H1 (cell line): Measurements from ENCODE around the gene CISD2. TPM values are rescaled to one million over a fixed set of nuclear protein-coding genes. Genes with fewer than 3 reads are reported as not detected.
A peak's percentile ranks its signal among the peaks of the same experiment; 100 is the strongest.

Experiments used
- CTCF ChIA-PET: fragments of 300-600 bp; sonication (Branson Sonifier 250); formaldehyde crosslinking; loops from one replicate; lab custom pipeline; 2021; ENCODE audit not compliant: partially characterized antibody; lab: Charles Lee
- POLR2A ChIA-PET: fragments of 300-600 bp; sonication (Branson Sonifier 250); formaldehyde crosslinking; loops from one replicate; lab custom pipeline; 2021; ENCODE audit warnings: inconsistent platforms; ENCODE audit not compliant: partially characterized antibody; lab: Charles Lee
- DNase-seq, 2 experiments: peaks; one replicate each; pipeline versions ENCODE4 v3.0.0 to v3.0.0-alpha.2; 2010 to 2022; ENCODE audit warnings: low spot score in 2 of 2, low read depth in 1 of 2, mixed read lengths in 1 of 2
- FAIRE-seq: peaks from 2 replicates; lab custom pipeline; 2011; peaks lifted over from hg19 to GRCh38; lab: Jason Lieb, UNC
- H2AFZ ChIP-seq: 2 replicates; pipeline ENCODE4 v1.8.1; 2012; ENCODE audit warnings: low read length, inconsistent platforms
- H2AK5ac ChIP-seq: 2 replicates; pipeline ENCODE4 v1.6.1; 2013; ENCODE audit warnings: low read depth, low read length
- H2BK120ac ChIP-seq: replicated peaks from 2 replicates; pipeline ENCODE3; 2013; ENCODE audit warnings: low read depth, low read length, inconsistent platforms
- H2BK12ac ChIP-seq: 2 replicates; pipeline ENCODE4 v1.6.1; 2013; ENCODE audit warnings: low read depth, low read length
- H2BK15ac ChIP-seq: 2 replicates; pipeline ENCODE4 v1.6.1; 2013; ENCODE audit warnings: low read length
- H2BK20ac ChIP-seq: 2 replicates; pipeline ENCODE4 v1.6.1; 2013; ENCODE audit warnings: low read length
- H2BK5ac ChIP-seq: 2 replicates; pipeline ENCODE4 v1.6.1; 2013; ENCODE audit warnings: low read depth, low read length
- H3K14ac ChIP-seq: 2 replicates; pipeline ENCODE4 v1.6.1; 2013; ENCODE audit warnings: inconsistent platforms; ENCODE audit not compliant: insufficient read length
- H3K18ac ChIP-seq: 2 replicates; pipeline ENCODE4 v1.6.1; 2013; ENCODE audit warnings: low read length; ENCODE audit errors: extremely low read depth
- H3K23ac ChIP-seq: 2 replicates; pipeline ENCODE4 v1.6.1; 2013; ENCODE audit warnings: inconsistent platforms; ENCODE audit not compliant: insufficient read length
- H3K23me2 ChIP-seq: 2 replicates; pipeline ENCODE4 v1.6.1; 2013; ENCODE audit warnings: low read depth, low read length
- H3K27ac ChIP-seq: 2 replicates; pipeline ENCODE4 v1.6.1; 2011; ENCODE audit warnings: low read depth, low read length, inconsistent platforms
- H3K27me3 ChIP-seq, 4 experiments: replicated peaks in 1 of 4; 1 replicate in 1 of 4; 2 replicates in 3 of 4; pipeline versions ENCODE4 v1.6.1 to v1.8.1; 2011 to 2013; ENCODE audit warnings: low read length in 3 of 4, mild to moderate bottlenecking in 3 of 4, inconsistent platforms in 2 of 4, mixed read lengths in 2 of 4, moderate library complexity in 1 of 4; ENCODE audit not compliant: control insufficient read depth in 3 of 4, insufficient read depth in 3 of 4; ENCODE audit errors: extremely low read depth in 1 of 4
- H3K36me3 ChIP-seq, 4 experiments: 2 replicates each; pipeline versions ENCODE4 v1.6.1 to v1.8.1; 2011 to 2013; ENCODE audit warnings: mild to moderate bottlenecking in 4 of 4, low read length in 3 of 4, moderate library complexity in 2 of 4, control low read depth in 1 of 4, inconsistent platforms in 1 of 4; ENCODE audit not compliant: insufficient read depth in 4 of 4, control insufficient read depth in 2 of 4
- H3K4ac ChIP-seq: replicated peaks from 2 replicates; pipeline ENCODE3; 2013; ENCODE audit warnings: low read length, low read depth, mixed read lengths, inconsistent platforms; ENCODE audit not compliant: insufficient read length
- H3K4me1 ChIP-seq, 4 experiments: replicated peaks in 1 of 4; 1 replicate in 1 of 4; 2 replicates in 3 of 4; pipeline versions ENCODE4 v1.6.1 to v1.8.1; 2011 to 2013; ENCODE audit warnings: low read length in 3 of 4, inconsistent platforms in 2 of 4, mixed read lengths in 1 of 4; ENCODE audit not compliant: insufficient read depth in 4 of 4, control insufficient read depth in 3 of 4
- H3K4me2 ChIP-seq, 2 experiments: 2 replicates each; pipeline versions ENCODE4 v1.6.1 to v1.8.1; 2011 to 2013; ENCODE audit warnings: low read depth in 2 of 2, low read length in 2 of 2, control low read depth in 1 of 2, inconsistent platforms in 1 of 2, mild to moderate bottlenecking in 1 of 2; ENCODE audit not compliant: insufficient read depth in 1 of 2
- H3K4me3 ChIP-seq, 4 experiments: fragments of 200-600, 300-600 bp in 1 of 4; sonication (generic), shearing (Covaris generic), sonication (Bioruptor Twin) in 1 of 4; 2 replicates each; pipeline versions ENCODE4 v1.5.1 to v1.8.1; 2011 to 2016; ENCODE audit warnings: low read length in 4 of 4, low read depth in 3 of 4, control low read depth in 2 of 4, inconsistent platforms in 2 of 4, mild to moderate bottlenecking in 2 of 4, mixed read lengths in 1 of 4, moderate library complexity in 1 of 4; ENCODE audit not compliant: insufficient read depth in 2 of 4; ENCODE audit errors: extremely low read depth in 1 of 4
- H3K56ac ChIP-seq: replicated peaks from 2 replicates; pipeline ENCODE3; 2013; ENCODE audit warnings: low read depth, mild to moderate bottlenecking, mixed read lengths, low read length, inconsistent platforms; ENCODE audit not compliant: insufficient read length
- H3K79me1 ChIP-seq: 2 replicates; pipeline ENCODE4 v1.6.1; 2013; ENCODE audit warnings: low read depth, low read length, control low read depth
- H3K79me2 ChIP-seq, 2 experiments: 2 replicates each; pipeline versions ENCODE4 v1.6.1 to v1.8.1; 2012 to 2013; ENCODE audit warnings: low read length in 2 of 2, mild to moderate bottlenecking in 2 of 2, inconsistent platforms in 1 of 2; ENCODE audit not compliant: insufficient read depth in 2 of 2, control insufficient read depth in 1 of 2
- H3K9ac ChIP-seq, 4 experiments: replicated peaks in 1 of 4; 1 replicate in 1 of 4; 2 replicates in 3 of 4; pipeline versions ENCODE4 v1.6.1 to v1.8.1; 2011 to 2013; ENCODE audit warnings: low read depth in 3 of 4, low read length in 3 of 4, control low read depth in 2 of 4, mild to moderate bottlenecking in 2 of 4, moderate library complexity in 2 of 4, inconsistent platforms in 1 of 4; ENCODE audit errors: extremely low read depth in 1 of 4
- H3K9me3 ChIP-seq, 2 experiments: 2 replicates each; pipeline versions ENCODE4 v1.6.1 to v1.8.1; 2012 to 2013; ENCODE audit warnings: mild to moderate bottlenecking in 2 of 2, moderate library complexity in 2 of 2, control low read depth in 1 of 2, inconsistent platforms in 1 of 2, low read depth in 1 of 2, low read length in 1 of 2, mixed read lengths in 1 of 2; ENCODE audit not compliant: insufficient read depth in 2 of 2
- H4K20me1 ChIP-seq, 2 experiments: replicated peaks in 1 of 2; 2 replicates each; pipeline versions ENCODE3 to v1.8.1; 2011 to 2013; ENCODE audit warnings: inconsistent platforms in 2 of 2, low read length in 2 of 2, mild to moderate bottlenecking in 1 of 2; ENCODE audit not compliant: insufficient read depth in 2 of 2, control insufficient read depth in 1 of 2
- H4K5ac ChIP-seq: 2 replicates; pipeline ENCODE4 v1.6.1; 2013; ENCODE audit warnings: low read length, low read depth, mixed read lengths, inconsistent platforms; ENCODE audit not compliant: insufficient read length
- H4K8ac ChIP-seq: 2 replicates; pipeline ENCODE4 v1.8.0; 2013; ENCODE audit warnings: mild to moderate bottlenecking, moderate library complexity, low read length, inconsistent platforms; ENCODE audit not compliant: insufficient read depth; ENCODE audit errors: extremely low read depth
- H4K91ac ChIP-seq: replicated peaks from 2 replicates; pipeline ENCODE3; 2013; ENCODE audit warnings: low read length, mixed read lengths, inconsistent platforms; ENCODE audit not compliant: insufficient read length
- CTBP2 ChIP-seq: IDR thresholded peaks from 2 replicates; pipeline ENCODE4 v1.7.0; 2011; ENCODE audit warnings: borderline replicate concordance, mild to moderate bottlenecking, moderate library complexity, mixed read lengths, low read length; ENCODE audit not compliant: insufficient read depth, insufficient read length
- CTCF ChIP-seq, 3 experiments: IDR thresholded peaks; 1 replicate in 2 of 3; 2 replicates in 1 of 3; pipeline versions ENCODE4 v1.5.1 to v1.6.1; 2011; ENCODE audit warnings: low read length in 3 of 3, mild to moderate bottlenecking in 3 of 3, inconsistent platforms in 2 of 3, low read depth in 1 of 3, moderate library complexity in 1 of 3; ENCODE audit not compliant: insufficient read depth in 1 of 3; ENCODE audit errors: control extremely low read depth in 1 of 3
- E2F6 ChIP-seq: IDR thresholded peaks from 2 replicates; pipeline ENCODE4 v1.6.1; 2012; ENCODE audit warnings: inconsistent platforms
- SIN3A ChIP-seq, 2 experiments: IDR thresholded peaks in 1 of 2; conservative IDR thresholded peaks in 1 of 2; 2 replicates each; pipeline ENCODE4 v1.6.1; 2011 to 2012; ENCODE audit warnings: low read length in 2 of 2, improper control_type of control experiment in 1 of 2, low read depth in 1 of 2, mild to moderate bottlenecking in 1 of 2
- TAF7 ChIP-seq: optimal IDR thresholded peaks from 2 replicates; pipeline ENCODE3; 2011; ENCODE audit warnings: low read depth, mild to moderate bottlenecking, inconsistent platforms, low read length, moderate library complexity, borderline replicate concordance
- TBP ChIP-seq: IDR thresholded peaks from 2 replicates; pipeline ENCODE4 v1.6.1; 2011; ENCODE audit warnings: low read depth, low read length, improper control_type of control experiment
- WGBS, 2 experiments: shearing (Covaris generic) in 1 of 2; methylation state at CpG; one replicate each; pipeline versions ENCODE4 v1.1.6 to v1.1.7; 2013 to 2015; ENCODE audit warnings: low lambda C conversion rate in 2 of 2, mixed read lengths in 2 of 2, inconsistent platforms in 1 of 2, low coverage in 1 of 2, missing lambda C conversion rate in 1 of 2; ENCODE audit not compliant: insufficient replicate concordance in 2 of 2, insufficient coverage in 1 of 2, insufficient read length in 1 of 2; ENCODE audit errors: extremely low coverage in 1 of 2, missing lambda C conversion rate in 1 of 2; 5-methylcytosine and 5-hydroxymethylcytosine counted together
- polyA plus RNA-seq, 7 experiments: library from polyadenylated mRNA; depleted of rRNA in 3 of 7; stranded (reverse) in 5 of 7; unstranded in 2 of 7; fragments of >200 nt in 5 of 7; fragments of 200-250 nt in 2 of 7; gene quantifications; 1 replicate in 5 of 7; 2 replicates in 1 of 7; 4 replicates in 1 of 7; pipeline versions ENCODE4 v1.2.1 to v1.2.3, GENCODE V29; 2011 to 2013; ENCODE audit warnings: missing spikeins in 2 of 7, mixed read lengths in 2 of 7
- total RNA-seq: library from RNA; stranded (reverse); fragmentation: NEBNext Ultra II Directional; extraction: Animal tissue kit (Norgen Biotek cat#: 25700); gene quantifications from 2 replicates; pipeline ENCODE4 v1.2.1, GENCODE V29; 2021

Gene CISD2
- total and polyA plus RNA-seq, 2 of the 8 experiments (the other 6 are each of a cell fraction or from before 2014, with no cell fraction given): 23.7 to 48.3 TPM

- H3K27me3 ChIP-seq: no peaks in the 10 kb centered on the region
- H3K27ac ChIP-seq: peak overlapping the region; percentile 98
- whole genome bisulfite sequencing, 2 experiments: 1% methylated on average over 37 of the region's 50 CpGs; no CpG with 5 or more reads in 1 of the 2 experiments
- peaks cover 6 to 12% of the 10 kb centered on the region in 2 experiments for H4K20me1 ChIP-seq
- no peak overlapping the region for H3K23ac ChIP-seq
- peak overlapping the region; percentile 98 for H3K18ac ChIP-seq
- no peaks in the 10 kb centered on the region; the same call in 1 of the 2 replicates for H3K79me1 ChIP-seq
- H2BK12ac ChIP-seq: peak overlapping the region; percentile 86
- POLR2A ChIA-PET: interaction anchor here (0.7 to 8.2 kb wide), 45 partner anchors 8 to 483 kb away, joined by 3 to 162 read pairs (median 6); partner anchors contain the start of genes CISD2, MANBA, SLC39A8 and SLC9B1
- peak overlapping the region; percentile 95 for H4K5ac ChIP-seq
- no peak overlapping the region for H2BK15ac ChIP-seq
- peaks cover 0 to 26% (median 0%) of the 10 kb centered on the region in 4 experiments; a peak in 2 of 8 replicates for H3K36me3 ChIP-seq
- peak overlapping the region; percentile 85 to 98 (median 94) for H3K4me3 ChIP-seq
- DNase-seq (peak; percentile 92 to 99), FAIRE-seq (peak; percentile 66)
- 0 out of 2 replicates have a peak, but pooled peaks cover 3% of the 10 kb centered on the region for H3K23me2 ChIP-seq
- peak overlapping the region; percentile 94 to 99 (median 96) for H3K9ac ChIP-seq
- H2BK20ac ChIP-seq: no peak overlapping the region
- H4K91ac ChIP-seq: peak overlapping the region; percentile 94
- peak overlapping the region; percentile 98 for H2BK5ac ChIP-seq
- CTCF ChIA-PET: interaction anchor here (1.0 to 2.4 kb wide), 6 partner anchors 10 to 265 kb away, joined by 3 to 17 read pairs (median 5); no protein-coding TSS in a partner anchor
- peak overlapping the region; percentile 80 to 84 for H3K4me2 ChIP-seq
- H2AFZ ChIP-seq: no peak overlapping the region; the same call in 1 of the 2 replicates
- peak overlapping the region; percentile 95 for H3K4ac ChIP-seq
- no peak overlapping the region for H2AK5ac ChIP-seq
- peaks cover 29 to 57% of the 10 kb centered on the region in 2 experiments for H3K79me2 ChIP-seq
- H3K56ac ChIP-seq: peak overlapping the region; percentile 90
- peaks cover 0 to 17% (median 9%) of the 10 kb centered on the region in 4 experiments; a peak in 5 of 7 replicates for H3K4me1 ChIP-seq
- no peak overlapping the region for H3K14ac ChIP-seq
- H3K9me3 ChIP-seq: no peaks in the 10 kb centered on the region
- H2BK120ac ChIP-seq: peak overlapping the region; percentile 86
- peak overlapping the region; percentile 97 for H4K8ac ChIP-seq
- TF ChIP-seq SIN3A (conservative IDR thresholded peaks at IDR 0.05 in 1 of 2, IDR thresholded peaks at IDR 0.05 in 1 of 2; ENCODE audit: low read depth in 1 of 2, low read length in 2 of 2) (no peak), TBP (peak; percentile 92; the same call in 1 of the 2 replicates), TAF7 (peak; percentile 45), E2F6 (peak; percentile 43), CTBP2 (no peak), CTCF (IDR thresholded peaks at IDR 0.05; ENCODE audit: control extremely low read depth in 1 of 3, insufficient read depth in 1 of 3, low read depth in 1 of 3, low read length in 3 of 3) (no peak)
These were observed 40.9 kb upstream of the CISD2 start for GRCh38 chr4:102827674-102828496.
